OCI-M2 (cell line): Measurements from ENCODE around the gene RYR2.

Experiments
- DNase-seq: peaks from one replicate; lab custom pipeline; 2025; ENCODE audit not compliant: unreplicated experiment; lab: John Stamatoyannopoulos, UW

The RYR2 gene

GRCh38 chr1:237031480-237031879, 10.5 kb upstream of the RYR2 start:
- DNase-seq = no peak

GRCh38 chr1:237032029-237032428, 10.0 kb upstream of the RYR2 start:
- no peak for DNase-seq

- DNase-seq = no peak
These were observed 8.9 kb upstream of the RYR2 start for GRCh38 chr1:237033061-237033460.

GRCh38 chr1:237033804-237034203, 8.2 kb upstream of the RYR2 start:
- DNase-seq = no peak

DNA sequence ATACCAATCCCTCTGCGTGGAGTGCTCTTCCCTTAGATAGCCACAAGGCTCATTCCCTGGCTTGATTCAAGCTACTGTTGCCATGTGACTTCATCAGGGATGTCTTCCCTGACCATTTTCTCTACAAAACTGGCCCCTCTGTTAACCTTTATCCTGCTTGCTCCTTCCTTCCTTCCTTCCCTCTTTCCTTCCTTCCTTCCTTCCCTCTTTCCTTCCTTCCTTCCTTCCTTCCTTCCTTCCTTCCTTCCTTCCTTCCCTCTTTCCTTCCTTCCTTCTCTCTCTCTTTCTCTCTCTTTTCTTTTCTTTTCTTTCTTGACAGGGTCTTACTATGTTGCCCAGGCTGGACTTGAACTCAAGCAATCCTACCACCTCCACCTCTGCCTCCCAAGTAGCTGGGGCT, 6.2 kb upstream of the RYR2 start:
- DNase-seq = no peak

DNA sequence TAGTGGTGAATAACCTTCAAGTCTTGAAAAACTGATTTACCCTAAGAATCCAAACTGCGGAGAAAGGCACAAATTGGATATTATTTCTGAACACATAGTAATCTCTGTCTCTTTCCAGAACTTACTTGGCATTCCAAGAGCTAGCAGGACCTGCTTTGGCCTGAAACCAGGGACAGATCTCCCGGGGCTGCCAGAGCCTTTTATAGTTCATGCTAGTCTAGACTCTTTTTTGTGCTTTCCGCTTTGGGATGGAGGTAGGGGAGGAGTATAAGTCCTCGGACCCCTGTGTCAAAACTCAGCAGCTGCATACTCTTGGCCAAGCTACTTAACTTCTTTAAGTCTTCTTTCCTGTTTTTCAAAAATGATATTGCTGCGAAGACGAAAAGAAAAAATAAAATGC, 3.8 kb upstream of the RYR2 start:
- DNase-seq = no peak

GRCh38 chr1:237040823-237041222, 1.2 kb upstream of the RYR2 start:
- no peak for DNase-seq

GRCh38 chr1:237041461-237041794, 556 bp upstream of the RYR2 start:
- DNase-seq = no peak

DNA sequence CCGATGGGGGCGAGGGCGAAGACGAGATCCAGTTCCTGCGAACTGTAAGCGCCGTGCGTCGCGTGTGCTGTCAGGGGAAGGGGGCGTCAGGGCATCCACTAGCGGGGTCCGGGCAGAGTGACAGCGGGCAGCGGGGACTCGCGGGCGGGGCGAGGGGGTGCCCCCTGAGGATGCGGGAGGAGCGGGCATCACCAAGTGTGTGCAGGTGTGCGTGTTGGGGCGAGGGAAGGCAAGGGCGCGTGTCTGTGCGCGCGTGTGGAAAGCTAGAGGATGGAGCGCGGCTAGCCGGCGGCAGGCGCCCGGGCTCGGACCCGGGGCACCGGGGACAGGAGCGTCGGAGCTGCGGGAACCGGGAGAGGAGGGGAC, 525 bp downstream of the RYR2 start:
- no peak for DNase-seq

DNA sequence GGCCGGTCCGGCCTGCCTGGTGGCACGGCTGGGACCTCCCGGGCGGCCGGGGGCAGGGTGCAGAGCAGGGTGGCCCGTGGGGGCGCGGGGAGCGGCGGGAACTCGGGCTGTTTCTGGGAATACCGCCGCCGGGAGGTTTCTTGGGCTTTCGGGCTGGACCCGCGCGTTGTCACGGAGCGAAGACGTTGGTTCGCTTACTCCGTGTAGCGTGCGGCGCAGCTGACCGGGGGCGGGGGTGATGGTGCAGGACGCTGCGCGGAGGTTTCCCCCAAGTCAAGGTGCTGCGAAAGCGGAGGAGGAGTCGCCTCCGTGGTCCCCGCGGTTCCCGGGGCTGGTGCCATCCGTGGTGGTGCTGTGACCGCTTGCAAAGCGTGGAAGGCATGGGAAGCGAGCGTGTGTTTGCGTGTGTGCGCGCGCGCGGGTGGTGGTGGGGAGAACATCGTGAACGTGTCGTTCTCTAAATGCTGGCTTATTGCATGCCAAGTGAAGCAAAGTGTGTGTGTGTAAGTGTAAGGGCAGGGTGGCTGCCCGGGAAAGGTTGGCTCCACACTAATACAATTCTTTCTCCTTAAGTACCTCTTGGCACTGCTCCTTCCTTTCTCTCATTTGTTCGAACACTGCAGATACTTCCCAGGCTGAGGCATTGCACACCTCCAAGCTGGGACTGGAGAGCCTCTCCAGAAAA, 1.1 kb downstream of the RYR2 start:
- no peak for DNase-seq

- no peak for DNase-seq
These were observed 2.1 kb downstream of the RYR2 start for GRCh38 chr1:237043846-237044636.

- DNase-seq = no peak
These were observed 3.5 kb downstream of the RYR2 start for GRCh38 chr1:237045278-237046016.

GRCh38 chr1:237048803-237049202, 6.8 kb downstream of the RYR2 start:
- no peak for DNase-seq

DNA sequence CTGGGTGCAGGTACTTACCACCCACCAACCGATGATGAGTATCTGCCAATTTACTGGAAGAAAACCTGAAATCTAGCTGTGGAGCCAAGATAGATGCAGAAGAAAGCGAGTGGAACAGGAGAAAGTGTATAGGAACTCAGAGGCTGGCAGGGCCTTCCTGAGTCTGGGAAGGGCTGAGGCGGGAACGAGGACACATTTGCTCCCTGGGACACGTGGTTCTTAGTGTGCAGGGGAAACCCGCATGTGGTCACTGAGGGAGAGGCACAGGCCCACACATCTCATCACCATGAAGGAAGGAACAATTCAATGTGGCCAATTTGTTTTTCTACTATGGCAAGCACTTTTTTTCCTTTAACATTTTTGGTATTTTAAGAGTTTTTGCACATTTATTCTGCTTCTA, 8.2 kb downstream of the RYR2 start:
- no peak for DNase-seq

DNA sequence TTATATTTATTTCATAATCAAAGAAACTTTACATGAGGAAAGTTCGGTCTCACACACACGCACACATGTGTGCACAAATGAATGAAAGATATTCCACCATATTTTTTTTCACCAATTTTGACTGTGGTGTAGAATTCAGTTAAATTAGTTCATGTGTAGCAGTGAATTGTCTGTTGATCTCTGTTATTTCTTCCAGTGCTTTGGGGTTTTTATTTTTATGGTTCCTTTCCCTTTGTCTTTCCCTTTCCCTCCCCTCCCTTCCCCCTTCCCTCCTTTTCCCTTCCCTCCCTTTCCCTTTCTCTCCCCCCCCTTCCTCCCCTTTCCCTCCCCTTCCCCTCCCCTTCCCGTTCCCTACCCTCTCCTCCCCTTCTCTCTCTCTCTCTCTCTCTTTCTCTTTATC, 8.9 kb downstream of the RYR2 start:
- no peak for DNase-seq

DNA sequence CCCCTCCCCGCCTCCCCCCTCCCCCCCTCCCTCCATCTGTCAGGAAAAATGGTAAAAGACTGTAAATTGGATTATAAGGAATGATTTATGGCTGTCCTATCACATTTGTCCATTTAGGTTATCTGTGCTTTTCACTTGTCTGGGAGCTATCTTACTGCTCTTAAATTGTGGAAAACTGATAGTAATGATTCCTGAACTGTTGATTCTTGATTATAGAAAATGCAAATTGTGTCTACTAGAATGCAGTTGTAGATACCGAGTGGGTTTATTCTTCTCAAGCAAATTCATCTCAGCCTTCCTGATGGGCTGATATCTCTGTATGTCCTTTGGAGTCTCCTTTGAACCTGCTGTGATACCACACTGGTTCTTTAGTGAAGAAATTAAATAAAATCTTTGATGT, 12.3 kb downstream of the RYR2 start:
- DNase-seq = no peak

DNA sequence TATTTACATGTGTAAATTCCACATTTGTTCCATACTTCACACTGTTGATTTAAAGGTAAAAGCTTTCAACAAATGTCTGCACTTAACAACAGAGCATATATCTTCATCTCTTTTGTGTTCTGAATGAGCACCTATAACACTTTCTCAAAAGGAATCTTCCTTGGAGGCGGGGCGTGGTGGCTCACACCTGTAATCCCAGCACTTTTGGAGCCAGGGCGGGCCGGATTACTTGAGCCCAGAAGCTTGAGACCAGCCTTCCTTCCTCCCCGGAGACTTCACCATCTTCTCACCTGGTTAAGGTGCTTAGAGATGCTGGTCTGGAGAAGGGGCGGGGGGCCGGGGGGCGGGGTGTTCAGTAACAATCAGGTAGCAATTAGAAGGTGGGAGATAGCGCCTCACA, 16.5 kb downstream of the RYR2 start:
- DNase-seq = no peak

GRCh38 chr1:237059244-237059643, 17.3 kb downstream of the RYR2 start:
- no peak for DNase-seq

GRCh38 chr1:237062976-237063375, 21.0 kb downstream of the RYR2 start:
- no peak for DNase-seq

DNA sequence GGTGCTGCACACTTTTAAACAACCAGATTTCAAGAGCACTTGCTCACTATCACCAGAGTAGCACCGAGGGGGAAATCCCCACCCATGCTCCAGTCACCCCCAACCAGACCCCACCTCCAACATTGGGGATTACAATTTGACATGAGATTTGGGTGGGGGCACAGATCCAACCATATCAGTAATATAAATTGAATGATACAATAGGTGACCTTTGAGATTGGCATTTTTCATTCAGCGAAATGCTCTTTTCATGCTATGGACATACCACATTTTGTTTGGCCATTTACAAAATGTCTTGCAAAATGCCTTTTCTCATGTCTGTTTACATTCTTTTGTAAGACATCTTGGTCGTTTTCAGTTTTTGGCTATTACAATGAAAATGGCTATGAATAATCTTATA, 23.9 kb downstream of the RYR2 start:
- no peak for DNase-seq

- no peak for DNase-seq
These were observed 28.5 kb downstream of the RYR2 start for GRCh38 chr1:237070519-237070918.
